HepG2 (cell line): Measurements from ENCODE around the gene PDGFA. TPM values are rescaled to one million over a fixed set of nuclear protein-coding genes. Genes with fewer than 3 reads are reported as not detected.

Source experiments
- HMGXB4 ChIP-seq, 2 experiments: sonication (generic) in 1 of 2; formaldehyde crosslinking in 1 of 2; IDR thresholded peaks; 2 replicates each; pipeline versions ENCODE4 v1.4.0 to v1.6.1; 2018 to 2020; ENCODE audit warnings: missing genetic modification reagents in 2 of 2, borderline replicate concordance in 1 of 2, low read depth in 1 of 2, mild to moderate bottlenecking in 1 of 2, missing biosample characterization in 1 of 2
- RARA ChIP-seq: IDR thresholded peaks from 2 replicates; pipeline ENCODE4 v1.6.1; 2016; ENCODE audit warnings: missing genetic modification reagents, missing compliant biosample characterization
- RFXANK ChIP-seq: IDR thresholded peaks from 2 replicates; pipeline ENCODE4 v1.6.1; 2016
- SNAI1 ChIP-seq: sonication (generic); formaldehyde crosslinking; IDR thresholded peaks from 2 replicates; pipeline ENCODE4 v1.5.0; 2020; ENCODE audit warnings: mild to moderate bottlenecking, missing genetic modification reagents, borderline replicate concordance
- TCF7 ChIP-seq: sonication (generic); IDR thresholded peaks from 2 replicates; pipeline ENCODE4 v1.6.1; 2016; ENCODE audit warnings: antibody characterized with exemption, low read depth
- ZBTB46 ChIP-seq: sonication (generic); formaldehyde crosslinking; IDR thresholded peaks from 2 replicates; pipeline ENCODE4 v1.4.0; 2020; ENCODE audit warnings: mild to moderate bottlenecking, missing genetic modification reagents, borderline replicate concordance
- ZHX2 ChIP-seq, 2 experiments: sonication (generic) in 1 of 2; formaldehyde crosslinking in 1 of 2; IDR thresholded peaks; 2 replicates each; pipeline versions ENCODE4 v1.6.1 to v1.9.0; 2014 to 2022; ENCODE audit warnings: antibody characterized with exemption in 1 of 2, borderline replicate concordance in 1 of 2, inconsistent platforms in 1 of 2, low read depth in 1 of 2, missing genetic modification reagents in 1 of 2
- ZNF143 ChIP-seq: sonication (generic); formaldehyde crosslinking; IDR thresholded peaks from 2 replicates; pipeline ENCODE4 v1.4.0; 2020; ENCODE audit warnings: missing genetic modification reagents
- ZNF407 ChIP-seq: sonication (generic); formaldehyde crosslinking; IDR thresholded peaks from one replicate; pipeline ENCODE4 v1.5.1; 2020; ENCODE audit warnings: mild to moderate bottlenecking, missing genetic modification reagents; ENCODE audit errors: not compliant biosample characterization
- polyA plus RNA-seq, 8 experiments: library from polyadenylated mRNA; depleted of rRNA in 3 of 8; stranded (reverse) in 7 of 8; unstranded in 1 of 8; fragments of >200 nt; fragmentation: Illumina TruSeq in 4 of 8; extraction: Trizol in 4 of 8; gene quantifications; 2 replicates each; pipeline versions ENCODE4 v1.2.1 to v1.2.3, GENCODE V29; 2011 to 2016; ENCODE audit warnings: low read depth in 4 of 8, missing spikeins in 1 of 8, mixed read lengths in 1 of 8; ENCODE audit not compliant: insufficient read depth in 1 of 8
- total RNA-seq, 5 experiments: library from RNA; depleted of rRNA; stranded (reverse); fragments of >200 nt; fragmentation: Illumina TruSeq; extraction: Trizol; gene quantifications; 2 replicates each; pipeline ENCODE4 v1.2.3, GENCODE V29; 2016; ENCODE audit warnings: low read depth in 1 of 5

Gene PDGFA
- total and polyA plus RNA-seq, 2 of the 13 experiments (the other 11 are each of a cell fraction or from before 2014, with no cell fraction given): 1.5 to 3.4 TPM

GRCh38 chr7:455110-455928, 64.3 kb downstream of the PDGFA start (continued):
- TF ChIP-seq ZNF407 (CRISPR knock-in tag): no peak
- no peak for TF ChIP-seq RARA (CRISPR knock-in tag)
- TF ChIP-seq TCF7: no peak
- no peak for TF ChIP-seq ZBTB46
- no peak for TF ChIP-seq ZHX2 (IDR thresholded peaks at IDR 0.05; ENCODE audit: low read depth)
- TF ChIP-seq ZHX2 (CRISPR knock-in tag; IDR thresholded peaks at IDR 0.05; ENCODE audit: borderline replicate concordance): no peak
- TF ChIP-seq HMGXB4 (CRISPR knock-in tag; IDR thresholded peaks at IDR 0.05; ENCODE audit: borderline replicate concordance in 1 of 2, low read depth in 1 of 2): no peak
- no peak for TF ChIP-seq SNAI1 (CRISPR knock-in tag)
- no peak for TF ChIP-seq RFXANK (CRISPR knock-in tag)
- TF ChIP-seq ZNF143 (CRISPR knock-in tag): no peak
